WTC11 (cell line): Measurements from ENCODE around the gene ZNF385A.

Experiments used
- CTCF ChIP-seq: fragments of 200-600 bp; IDR thresholded peaks from 2 replicates; pipeline ENCODE4 v1.8.0; 2022; ENCODE audit warnings: antibody characterized with exemption
- NR1H2 ChIP-seq: sonication (generic); formaldehyde crosslinking; IDR thresholded peaks from 2 replicates; pipeline ENCODE4 v1.9.0; 2021; ENCODE audit warnings: mild to moderate bottlenecking, moderate library complexity, missing genetic modification reagents

- TF ChIP-seq CTCF = no peak
- TF ChIP-seq NR1H2 (CRISPR knock-in tag) = no peak
Measured at GRCh38 chr12:54377797-54378515, 6.6 kb downstream of the ZNF385A start.
